Liver (tissue), 9 donors: ENCODE measurements around the gene CUL1. TPM values are rescaled to one million over a fixed set of nuclear protein-coding genes. Genes with fewer than 3 reads are reported as not detected.

ENCODE experiments used
- DNase-seq: peaks from one replicate; pipeline ENCODE4 v3.0.0-alpha.2; 2017; ENCODE audit warnings: low spot score
- H3K27ac ChIP-seq, 2 donors: one replicate each; pipeline ENCODE4 v1.7.0; 2013; ENCODE audit warnings: inconsistent platforms in 2 of 2, low read length in 2 of 2, control low read depth in 1 of 2, low read depth in 1 of 2, mild to moderate bottlenecking in 1 of 2
- H3K27me3 ChIP-seq, 4 donors: one replicate each; pipeline versions ENCODE4 v1.6.1 to v1.7.0; 2013; ENCODE audit warnings: low read length in 3 of 4, inconsistent platforms in 1 of 4, mild to moderate bottlenecking in 1 of 4, moderate library complexity in 1 of 4; ENCODE audit not compliant: control insufficient read depth in 4 of 4, insufficient read depth in 4 of 4
- H3K36me3 ChIP-seq, 4 donors: one replicate each; pipeline versions ENCODE4 v1.6.1 to v1.7.0; 2013; ENCODE audit warnings: low read length in 3 of 4, mild to moderate bottlenecking in 3 of 4, low read depth in 1 of 4, moderate library complexity in 1 of 4; ENCODE audit not compliant: control insufficient read depth in 4 of 4, insufficient read depth in 3 of 4
- H3K4me1 ChIP-seq, 4 donors: one replicate each; pipeline versions ENCODE4 v1.6.1 to v1.7.0; 2013; ENCODE audit warnings: low read length in 3 of 4, mild to moderate bottlenecking in 3 of 4, moderate library complexity in 1 of 4; ENCODE audit not compliant: control insufficient read depth in 4 of 4, insufficient read depth in 4 of 4
- H3K4me3 ChIP-seq, 3 donors: one replicate each; pipeline versions ENCODE4 v1.6.1 to v1.7.0; 2013; ENCODE audit warnings: low read length in 3 of 3, control low read depth in 1 of 3, low read depth in 1 of 3, mild to moderate bottlenecking in 1 of 3
- H3K9ac ChIP-seq, 2 donors: one replicate each; pipeline ENCODE4 v1.7.0; 2013; ENCODE audit warnings: low read length in 2 of 2, mild to moderate bottlenecking in 2 of 2, moderate library complexity in 2 of 2, control low read depth in 1 of 2, low read depth in 1 of 2
- H3K9me3 ChIP-seq, 4 donors: one replicate each; pipeline versions ENCODE4 v1.6.1 to v1.7.0; 2013; ENCODE audit warnings: low read length in 3 of 4; ENCODE audit not compliant: control insufficient read depth in 4 of 4
- EGR1 ChIP-seq, 2 donors: IDR thresholded peaks; 2 replicates each; pipeline ENCODE4 v1.6.1; 2016 to 2018; ENCODE audit warnings: antibody characterized with exemption in 2 of 2, low read depth in 2 of 2
- FOXA1 ChIP-seq: IDR thresholded peaks from 2 replicates; pipeline ENCODE4 v1.6.1; 2016; ENCODE audit warnings: antibody characterized with exemption
- GABPA ChIP-seq, 2 donors: IDR thresholded peaks in 1 of 2; conservative IDR thresholded peaks in 1 of 2; 2 replicates each; pipeline ENCODE4 v1.6.1; 2016; ENCODE audit warnings: antibody characterized with exemption in 2 of 2, mild to moderate bottlenecking in 1 of 2, moderate library complexity in 1 of 2
- HNF4A ChIP-seq, 2 donors: conservative IDR thresholded peaks; 2 replicates each; pipeline ENCODE4 v1.6.1; 2016; ENCODE audit warnings: antibody characterized with exemption in 2 of 2, mild to moderate bottlenecking in 2 of 2
- HNF4G ChIP-seq: IDR thresholded peaks from 2 replicates; pipeline ENCODE4 v1.6.1; 2016; ENCODE audit warnings: antibody characterized with exemption
- JUND ChIP-seq, 2 donors: IDR thresholded peaks; 2 replicates each; pipeline ENCODE4 v1.6.1; 2016; ENCODE audit warnings: antibody characterized with exemption in 2 of 2
- NR2F2 ChIP-seq: IDR thresholded peaks from 2 replicates; pipeline ENCODE4 v1.6.1; 2016; ENCODE audit warnings: antibody characterized with exemption
- RAD21 ChIP-seq, 2 donors: IDR thresholded peaks; 2 replicates each; pipeline ENCODE4 v1.6.1; 2016; ENCODE audit warnings: antibody characterized with exemption in 2 of 2, mild to moderate bottlenecking in 2 of 2
- RXRA ChIP-seq, 2 donors: IDR thresholded peaks; 2 replicates each; pipeline ENCODE4 v1.6.1; 2017 to 2018; ENCODE audit warnings: antibody characterized with exemption in 2 of 2, mild to moderate bottlenecking in 1 of 2
- SP1 ChIP-seq: IDR thresholded peaks from 2 replicates; pipeline ENCODE4 v1.6.1; 2018; ENCODE audit warnings: antibody characterized with exemption, mild to moderate bottlenecking
- YY1 ChIP-seq: IDR thresholded peaks from 2 replicates; pipeline ENCODE4 v1.6.1; 2016; ENCODE audit warnings: antibody characterized with exemption, mild to moderate bottlenecking
- WGBS: extraction: QIAGEN DNeasy Blood & Tissue Kit; methylation state at CpG from one replicate; pipeline ENCODE4 v1.1.7; 2013; 5-methylcytosine and 5-hydroxymethylcytosine counted together
- polyA plus RNA-seq, 2 donors: library from polyadenylated mRNA; stranded (reverse) in 1 of 2; unstranded in 1 of 2; fragments of 200-250 nt in 1 of 2; fragments of >200 nt in 1 of 2; fragmentation: Nextera tagmentation in 1 of 2; extraction: Ambion mirVana in 1 of 2; gene quantifications; one replicate each; pipeline versions ENCODE4 v1.2.1 to v1.2.3, GENCODE V29; 2013 to 2015
- total RNA-seq, 2 donors: library from RNA; depleted of rRNA; stranded (reverse); fragments of >200 nt; gene quantifications; one replicate each; pipeline ENCODE4 v1.2.3, GENCODE V29; 2014
- TF ChIP-seq, protein P1 (sequence below): IDR thresholded peaks from 2 replicates; pipeline ENCODE4 v1.6.1; 2016; ENCODE audit warnings: antibody characterized with exemption
- TF ChIP-seq, protein P2 (sequence below): fragments of 150-350 bp; IDR thresholded peaks from 2 replicates; pipeline ENCODE4 v1.5.1; 2017; ENCODE audit warnings: improper control_type of control experiment, low read depth, low read length; ENCODE audit not compliant: missing input control
- TF ChIP-seq, protein P3 (sequence below): IDR thresholded peaks from 2 replicates; pipeline ENCODE4 v1.6.1; 2016; ENCODE audit warnings: antibody characterized with exemption
- TF ChIP-seq, protein P4 (sequence below): IDR thresholded peaks from 2 replicates; pipeline ENCODE4 v1.6.1; 2016; ENCODE audit warnings: antibody characterized with exemption
- donor health status: healthy.
- donor health status: healthy.
- donor health status: healthy.
- donor health status: healthy.
- donor health status: healthy.

Gene CUL1
- total and polyA plus RNA-seq, 4 donors, result 21.7 to 56.7 (median 26.7) TPM

DNA sequence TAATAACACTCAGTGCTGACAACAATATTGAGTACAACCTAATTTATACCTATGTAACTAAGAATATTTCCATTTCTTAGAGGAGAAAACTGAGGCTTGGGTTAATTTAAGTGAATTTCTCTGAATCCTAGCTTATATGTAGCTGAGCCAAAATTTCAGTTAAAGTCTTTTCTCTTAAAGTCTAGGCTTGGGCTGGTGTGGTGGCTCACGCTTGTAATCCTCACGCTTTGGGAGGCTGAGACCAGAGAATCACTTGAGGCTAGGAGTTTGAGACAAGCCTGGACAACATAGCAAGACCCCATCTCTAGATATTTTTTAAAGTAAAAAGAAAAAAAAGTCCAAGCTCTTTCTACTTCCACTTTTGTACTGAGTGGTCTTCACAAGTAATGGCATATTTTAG, 92.1 kb downstream of the CUL1 start:
- H3K36me3 ChIP-seq, result peaks cover 20 to 83% (median 73%) of the 10 kb centered on the region in 4 donors
- no peak overlapping the region for H3K9ac ChIP-seq
- H3K4me3 ChIP-seq, result no peak overlapping the region
- H3K27ac ChIP-seq, result no peak overlapping the region
- no peaks in the 10 kb centered on the region for H3K9me3 ChIP-seq
- H3K4me1 ChIP-seq, result no peaks in the 10 kb centered on the region
- TF ChIP-seq HNF4G (no peak), HNF4A (conservative IDR thresholded peaks at IDR 0.05) (no peak), GABPA (IDR thresholded peaks at IDR 0.05 in 1 of 2, conservative IDR thresholded peaks at IDR 0.05 in 1 of 2) (no peak), SP1 (no peak)
- TF ChIP-seq, protein P1, sequence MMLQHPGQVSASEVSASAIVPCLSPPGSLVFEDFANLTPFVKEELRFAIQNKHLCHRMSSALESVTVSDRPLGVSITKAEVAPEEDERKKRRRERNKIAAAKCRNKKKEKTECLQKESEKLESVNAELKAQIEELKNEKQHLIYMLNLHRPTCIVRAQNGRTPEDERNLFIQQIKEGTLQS, result no peak
- TF ChIP-seq, protein P2, sequence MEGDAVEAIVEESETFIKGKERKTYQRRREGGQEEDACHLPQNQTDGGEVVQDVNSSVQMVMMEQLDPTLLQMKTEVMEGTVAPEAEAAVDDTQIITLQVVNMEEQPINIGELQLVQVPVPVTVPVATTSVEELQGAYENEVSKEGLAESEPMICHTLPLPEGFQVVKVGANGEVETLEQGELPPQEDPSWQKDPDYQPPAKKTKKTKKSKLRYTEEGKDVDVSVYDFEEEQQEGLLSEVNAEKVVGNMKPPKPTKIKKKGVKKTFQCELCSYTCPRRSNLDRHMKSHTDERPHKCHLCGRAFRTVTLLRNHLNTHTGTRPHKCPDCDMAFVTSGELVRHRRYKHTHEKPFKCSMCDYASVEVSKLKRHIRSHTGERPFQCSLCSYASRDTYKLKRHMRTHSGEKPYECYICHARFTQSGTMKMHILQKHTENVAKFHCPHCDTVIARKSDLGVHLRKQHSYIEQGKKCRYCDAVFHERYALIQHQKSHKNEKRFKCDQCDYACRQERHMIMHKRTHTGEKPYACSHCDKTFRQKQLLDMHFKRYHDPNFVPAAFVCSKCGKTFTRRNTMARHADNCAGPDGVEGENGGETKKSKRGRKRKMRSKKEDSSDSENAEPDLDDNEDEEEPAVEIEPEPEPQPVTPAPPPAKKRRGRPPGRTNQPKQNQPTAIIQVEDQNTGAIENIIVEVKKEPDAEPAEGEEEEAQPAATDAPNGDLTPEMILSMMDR, result no peak
- over 99% methylated on average over 2 of the region's 2 CpGs for WGBS
- DNase-seq, result no peak
- H3K27me3 ChIP-seq, result no peaks in the 10 kb centered on the region

DNA sequence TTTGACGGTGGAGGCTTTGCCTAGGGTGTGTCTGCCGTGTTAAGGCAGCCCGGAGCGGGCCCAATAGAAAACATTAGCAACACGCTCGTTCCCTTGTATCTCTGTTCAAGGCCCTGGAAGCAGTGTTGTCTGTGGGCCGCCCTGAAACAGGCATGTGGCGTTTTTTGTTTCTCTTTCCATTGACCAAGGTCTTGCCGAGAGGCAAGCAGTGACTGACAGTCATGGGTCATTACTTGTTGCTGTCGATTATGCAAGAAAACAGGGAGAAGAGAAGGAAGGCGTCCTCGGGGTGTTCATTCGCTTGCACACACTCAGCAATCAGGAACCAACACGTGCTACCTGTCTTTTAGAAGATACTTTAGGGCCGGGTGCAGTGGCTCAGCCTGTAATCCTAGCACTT, 92.8 kb downstream of the CUL1 start:
- WGBS, result 94% methylated on average over 15 of the region's 15 CpGs

DNA sequence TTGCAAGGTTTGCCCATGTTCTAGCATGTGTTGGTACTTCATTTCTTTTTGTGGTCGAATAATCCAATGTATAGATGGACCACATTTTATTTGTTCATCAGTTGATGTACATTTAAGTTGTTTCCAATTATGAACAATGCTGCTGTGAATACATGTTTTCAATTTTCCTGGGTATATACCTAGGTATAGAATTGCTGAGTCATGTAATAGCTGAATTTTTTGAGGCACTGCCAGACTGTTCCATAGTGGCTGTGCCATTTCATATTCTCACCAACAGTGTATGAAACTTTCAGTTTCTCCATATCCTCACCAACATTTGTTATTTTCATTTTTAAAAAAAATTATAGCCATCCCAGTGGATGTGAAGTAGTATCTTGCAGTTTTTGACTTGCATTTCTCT, 94.9 kb downstream of the CUL1 start:
- DNase-seq, result no peak
- 100% methylated on average over 1 of the region's 1 CpG for WGBS
- H3K4me1 ChIP-seq, result no peaks in the 10 kb centered on the region
- H3K9ac ChIP-seq, result no peak overlapping the region
- peaks cover 24 to 83% (median 75%) of the 10 kb centered on the region in 4 donors for H3K36me3 ChIP-seq
- no peaks in the 10 kb centered on the region for H3K27me3 ChIP-seq
- no peak overlapping the region for H3K27ac ChIP-seq
- H3K4me3 ChIP-seq, result no peak overlapping the region
- no peaks in the 10 kb centered on the region for H3K9me3 ChIP-seq
- TF ChIP-seq RAD21 (IDR thresholded peaks at IDR 0.05) (no peak), JUND (IDR thresholded peaks at IDR 0.05) (no peak), YY1 (no peak), EGR1 (IDR thresholded peaks at IDR 0.05; ENCODE audit: low read depth in 2 of 2) (no peak), FOXA1 (no peak), NR2F2 (no peak), SP1 (no peak), GABPA (IDR thresholded peaks at IDR 0.05 in 1 of 2, conservative IDR thresholded peaks at IDR 0.05 in 1 of 2) (no peak), RXRA (IDR thresholded peaks at IDR 0.05) (no peak)
- TF ChIP-seq, protein P2, result no peak
- TF ChIP-seq, protein P3, sequence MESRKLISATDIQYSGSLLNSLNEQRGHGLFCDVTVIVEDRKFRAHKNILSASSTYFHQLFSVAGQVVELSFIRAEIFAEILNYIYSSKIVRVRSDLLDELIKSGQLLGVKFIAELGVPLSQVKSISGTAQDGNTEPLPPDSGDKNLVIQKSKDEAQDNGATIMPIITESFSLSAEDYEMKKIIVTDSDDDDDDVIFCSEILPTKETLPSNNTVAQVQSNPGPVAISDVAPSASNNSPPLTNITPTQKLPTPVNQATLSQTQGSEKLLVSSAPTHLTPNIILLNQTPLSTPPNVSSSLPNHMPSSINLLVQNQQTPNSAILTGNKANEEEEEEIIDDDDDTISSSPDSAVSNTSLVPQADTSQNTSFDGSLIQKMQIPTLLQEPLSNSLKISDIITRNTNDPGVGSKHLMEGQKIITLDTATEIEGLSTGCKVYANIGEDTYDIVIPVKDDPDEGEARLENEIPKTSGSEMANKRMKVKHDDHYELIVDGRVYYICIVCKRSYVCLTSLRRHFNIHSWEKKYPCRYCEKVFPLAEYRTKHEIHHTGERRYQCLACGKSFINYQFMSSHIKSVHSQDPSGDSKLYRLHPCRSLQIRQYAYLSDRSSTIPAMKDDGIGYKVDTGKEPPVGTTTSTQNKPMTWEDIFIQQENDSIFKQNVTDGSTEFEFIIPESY, result no peak
- TF ChIP-seq, protein P4, sequence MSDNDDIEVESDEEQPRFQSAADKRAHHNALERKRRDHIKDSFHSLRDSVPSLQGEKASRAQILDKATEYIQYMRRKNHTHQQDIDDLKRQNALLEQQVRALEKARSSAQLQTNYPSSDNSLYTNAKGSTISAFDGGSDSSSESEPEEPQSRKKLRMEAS, result no peak
- TF ChIP-seq, protein P1, result no peak

More for the DNA sequence above, 92.8 kb downstream of the CUL1 start:
- Histone ChIP-seq H3K27ac (no peak overlapping the region), H3K27me3 (no peaks in the 10 kb centered on the region), H3K4me3 (no peak overlapping the region), H3K9ac (no peak overlapping the region), H3K4me1 (no peaks in the 10 kb centered on the region), H3K9me3 (no peaks in the 10 kb centered on the region), H3K36me3 (peaks cover 22 to 84% (median 76%) of the 10 kb centered on the region in 4 donors)
- no peak for DNase-seq
- TF ChIP-seq NR2F2, result no peak
- no peak for TF ChIP-seq RXRA (IDR thresholded peaks at IDR 0.05)
- TF ChIP-seq, protein P2, result no peak
- TF ChIP-seq GABPA (IDR thresholded peaks at IDR 0.05 in 1 of 2, conservative IDR thresholded peaks at IDR 0.05 in 1 of 2), result no peak
- no peak for TF ChIP-seq SP1
- TF ChIP-seq, protein P1, result no peak
